ENCODE results near the gene OCRL.

GRCh38 chrX:129585167-129585566, 45.1 kb downstream of the OCRL start:
- TF ChIP-seq EZH2 (IDR thresholded peaks at IDR 0.05; ENCODE audit: low read depth): no peak
- TF ChIP-seq CTCF (conservative IDR thresholded peaks at IDR 0.05): no peak
